ENCODE data around the gene SLC22A3. TPM values are rescaled to one million over a fixed set of nuclear protein-coding genes. Genes with fewer than 3 reads are reported as not detected.
A peak's percentile ranks its signal among the peaks of the same experiment; 100 is the strongest.

Gene SLC22A3
- polyA plus RNA-seq, 2 of the 4 experiments (the other 2 are of a cell fraction) = 44.9 to 57.4 TPM

DNA sequence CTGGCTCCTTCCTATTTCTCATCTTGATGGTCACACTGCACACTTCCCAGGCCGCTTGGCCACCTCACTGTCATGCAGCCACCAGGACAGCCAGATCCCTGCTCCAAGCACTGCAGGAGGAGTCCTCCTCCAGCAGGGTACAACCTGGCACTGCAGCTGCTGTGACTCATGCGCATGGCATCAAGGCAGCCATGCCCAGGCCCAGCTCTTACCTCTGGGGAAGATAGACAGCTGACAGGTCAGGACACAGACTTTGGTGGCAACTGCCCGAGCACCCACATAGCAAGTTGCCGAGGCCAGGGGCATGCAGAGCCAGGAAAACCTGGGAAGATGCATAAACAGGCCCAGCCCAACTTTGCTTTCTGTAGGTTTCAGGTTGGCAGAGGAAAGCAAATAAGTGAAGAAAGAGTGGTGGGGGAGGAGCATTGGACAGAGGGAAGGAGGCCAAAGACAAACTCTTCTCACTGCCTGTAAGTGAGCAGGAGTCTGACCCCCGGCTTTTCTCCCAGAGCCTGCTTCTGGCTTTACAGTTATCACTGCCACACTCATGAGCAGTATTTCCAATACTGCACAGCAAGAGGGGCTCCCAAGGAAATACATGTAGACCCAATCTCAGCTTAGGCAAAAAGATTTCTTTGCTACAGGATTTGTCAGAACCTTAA is 38.8 kb downstream of the SLC22A3 start:
- TF ChIP-seq, protein P1, sequence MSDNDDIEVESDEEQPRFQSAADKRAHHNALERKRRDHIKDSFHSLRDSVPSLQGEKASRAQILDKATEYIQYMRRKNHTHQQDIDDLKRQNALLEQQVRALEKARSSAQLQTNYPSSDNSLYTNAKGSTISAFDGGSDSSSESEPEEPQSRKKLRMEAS (IDR thresholded peaks at IDR 0.05) = peak; percentile 81
- TF ChIP-seq FOSL2 (IDR thresholded peaks at IDR 0.05) = peak; percentile 66; the same call in 1 of the 2 replicates
- peak; percentile 89 for TF ChIP-seq FOSL2 (CRISPR knock-in tag; IDR thresholded peaks at IDR 0.05)
- peak; percentile 44; the same call in 1 of the 2 replicates for TF ChIP-seq GATA3 (IDR thresholded peaks at IDR 0.05; ENCODE audit: borderline replicate concordance)
- peak in 1 of 2 experiments; percentile 50; a peak in 2 of 5 replicates for TF ChIP-seq JUN (IDR thresholded peaks at IDR 0.05)
- TF ChIP-seq HDAC2 (IDR thresholded peaks at IDR 0.05) = no peak
- peak in 1 of 2 experiments; percentile 6; a peak in 1 of 4 replicates for TF ChIP-seq CEBPB (IDR thresholded peaks at IDR 0.05)
- TF ChIP-seq, protein P2, sequence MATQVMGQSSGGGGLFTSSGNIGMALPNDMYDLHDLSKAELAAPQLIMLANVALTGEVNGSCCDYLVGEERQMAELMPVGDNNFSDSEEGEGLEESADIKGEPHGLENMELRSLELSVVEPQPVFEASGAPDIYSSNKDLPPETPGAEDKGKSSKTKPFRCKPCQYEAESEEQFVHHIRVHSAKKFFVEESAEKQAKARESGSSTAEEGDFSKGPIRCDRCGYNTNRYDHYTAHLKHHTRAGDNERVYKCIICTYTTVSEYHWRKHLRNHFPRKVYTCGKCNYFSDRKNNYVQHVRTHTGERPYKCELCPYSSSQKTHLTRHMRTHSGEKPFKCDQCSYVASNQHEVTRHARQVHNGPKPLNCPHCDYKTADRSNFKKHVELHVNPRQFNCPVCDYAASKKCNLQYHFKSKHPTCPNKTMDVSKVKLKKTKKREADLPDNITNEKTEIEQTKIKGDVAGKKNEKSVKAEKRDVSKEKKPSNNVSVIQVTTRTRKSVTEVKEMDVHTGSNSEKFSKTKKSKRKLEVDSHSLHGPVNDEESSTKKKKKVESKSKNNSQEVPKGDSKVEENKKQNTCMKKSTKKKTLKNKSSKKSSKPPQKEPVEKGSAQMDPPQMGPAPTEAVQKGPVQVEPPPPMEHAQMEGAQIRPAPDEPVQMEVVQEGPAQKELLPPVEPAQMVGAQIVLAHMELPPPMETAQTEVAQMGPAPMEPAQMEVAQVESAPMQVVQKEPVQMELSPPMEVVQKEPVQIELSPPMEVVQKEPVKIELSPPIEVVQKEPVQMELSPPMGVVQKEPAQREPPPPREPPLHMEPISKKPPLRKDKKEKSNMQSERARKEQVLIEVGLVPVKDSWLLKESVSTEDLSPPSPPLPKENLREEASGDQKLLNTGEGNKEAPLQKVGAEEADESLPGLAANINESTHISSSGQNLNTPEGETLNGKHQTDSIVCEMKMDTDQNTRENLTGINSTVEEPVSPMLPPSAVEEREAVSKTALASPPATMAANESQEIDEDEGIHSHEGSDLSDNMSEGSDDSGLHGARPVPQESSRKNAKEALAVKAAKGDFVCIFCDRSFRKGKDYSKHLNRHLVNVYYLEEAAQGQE (IDR thresholded peaks at IDR 0.05) = no peak
- peaks cover 72% of the 10 kb centered on the region for H3K4me1 ChIP-seq
- peaks cover 15% of the 10 kb centered on the region; the same call in 2 of the 3 replicates for H3K9me3 ChIP-seq
- H3K27ac ChIP-seq = peak overlapping the region; percentile 99 to 100
- DNase-seq (ENCODE audit: low read depth in 1 of 2, low spot score in 1 of 2) (peak; percentile 78 to 82), ATAC-seq (peak; percentile 83 to 86), FAIRE-seq (peak; percentile 65)
- peak overlapping the region; percentile 83 for H3K4me2 ChIP-seq
- ChIA-PET POLR2A (no interaction called here), CTCF (interaction anchor here (0.9 to 1.4 kb wide), 5 partner anchors 10 to 249 kb away, joined by 3 to 5 read pairs (median 3); no protein-coding TSS in a partner anchor)
- 7% methylated on average over 3 of the region's 5 CpGs for WGBS (ENCODE audit: missing lambda C conversion rate)
- H3K4me3 ChIP-seq = peak overlapping the region; percentile 26; the same call in 1 of the 3 replicates

DNA sequence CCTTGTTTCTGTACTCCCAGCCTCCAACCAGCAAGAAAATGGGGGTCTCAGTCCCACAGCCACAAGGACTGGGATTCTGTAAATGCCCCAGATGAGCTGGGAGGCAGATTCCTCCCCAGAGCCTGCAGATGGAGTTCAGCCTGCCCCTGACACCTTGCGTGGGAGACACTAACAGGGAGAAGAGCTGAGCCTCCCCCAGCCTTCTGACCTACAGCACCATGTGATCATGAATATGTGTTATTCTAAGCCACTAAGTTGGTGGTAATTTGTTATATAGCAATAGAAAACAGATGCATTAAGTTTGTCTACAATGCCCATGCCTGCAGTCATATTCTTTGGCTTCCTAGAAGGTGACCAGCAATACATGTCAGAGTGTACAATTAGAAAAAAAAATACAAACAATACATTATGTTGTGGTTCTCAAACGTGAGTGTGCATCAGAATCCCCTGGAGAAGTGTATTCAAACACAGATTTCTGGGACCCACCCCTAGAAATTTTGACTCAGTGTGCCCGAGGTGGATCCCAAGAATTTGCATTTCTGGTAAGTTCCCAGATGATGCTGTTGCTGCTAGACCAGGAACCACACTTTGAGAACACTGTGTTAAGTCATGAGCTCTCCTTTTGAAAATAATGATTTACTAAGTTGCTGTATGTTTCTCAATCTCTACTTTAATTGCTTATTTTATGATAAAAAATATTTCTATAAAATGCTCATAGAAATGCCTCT is 39.9 kb downstream of the SLC22A3 start:
- no peak for ATAC-seq
- no peak for FAIRE-seq

DNA sequence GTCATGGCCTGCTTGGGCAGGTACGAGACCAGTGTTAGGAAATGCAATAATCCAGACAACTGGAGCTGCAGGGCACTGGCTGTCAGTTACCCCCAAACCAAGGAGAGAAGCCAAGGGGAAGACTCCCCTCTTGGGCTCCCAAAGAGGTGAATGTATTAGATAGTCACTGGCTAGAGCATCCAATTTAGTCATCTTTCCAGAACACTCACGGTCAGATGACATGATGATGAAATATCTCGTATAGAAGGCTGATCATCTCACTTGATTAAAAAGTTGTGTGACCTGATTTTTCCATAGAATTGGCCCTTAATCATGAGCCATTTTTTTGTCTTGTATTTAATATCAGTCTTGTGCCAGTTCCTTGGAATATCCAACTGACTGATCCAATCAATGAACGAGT is 40.7 kb downstream of the SLC22A3 start:
- ATAC-seq (no peak), FAIRE-seq (no peak), DNase-seq (ENCODE audit: low read depth in 1 of 2, low spot score in 1 of 2) (no peak)
- 83% methylated on average over 4 of the region's 4 CpGs for WGBS (ENCODE audit: missing lambda C conversion rate)
- Histone ChIP-seq H3K4me2 (peak overlapping the region; percentile 83), H3K4me3 (no peak overlapping the region), H3K27ac (peak overlapping the region; percentile 99 to 100), H3K4me1 (peaks cover 89% of the 10 kb centered on the region), H3K9me3 (no peaks in the 10 kb centered on the region)
- CTCF ChIA-PET = no interaction called here
- no peak for TF ChIP-seq KDM5A (IDR thresholded peaks at IDR 0.05)
- no peak for TF ChIP-seq ESRRA (IDR thresholded peaks at IDR 0.05; ENCODE audit: borderline replicate concordance, low read length)
- no peak for TF ChIP-seq CHD4 (IDR thresholded peaks at IDR 0.05; ENCODE audit: borderline replicate concordance)
- TF ChIP-seq, protein P3, sequence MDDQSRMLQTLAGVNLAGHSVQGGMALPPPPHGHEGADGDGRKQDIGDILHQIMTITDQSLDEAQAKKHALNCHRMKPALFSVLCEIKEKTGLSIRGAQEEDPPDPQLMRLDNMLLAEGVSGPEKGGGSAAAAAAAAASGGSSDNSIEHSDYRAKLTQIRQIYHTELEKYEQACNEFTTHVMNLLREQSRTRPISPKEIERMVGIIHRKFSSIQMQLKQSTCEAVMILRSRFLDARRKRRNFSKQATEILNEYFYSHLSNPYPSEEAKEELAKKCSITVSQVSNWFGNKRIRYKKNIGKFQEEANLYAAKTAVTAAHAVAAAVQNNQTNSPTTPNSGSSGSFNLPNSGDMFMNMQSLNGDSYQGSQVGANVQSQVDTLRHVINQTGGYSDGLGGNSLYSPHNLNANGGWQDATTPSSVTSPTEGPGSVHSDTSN (IDR thresholded peaks at IDR 0.05) = no peak
- TF ChIP-seq TFCP2L1 (CRISPR knock-in tag; IDR thresholded peaks at IDR 0.05) = no peak
- TF ChIP-seq, protein P4, sequence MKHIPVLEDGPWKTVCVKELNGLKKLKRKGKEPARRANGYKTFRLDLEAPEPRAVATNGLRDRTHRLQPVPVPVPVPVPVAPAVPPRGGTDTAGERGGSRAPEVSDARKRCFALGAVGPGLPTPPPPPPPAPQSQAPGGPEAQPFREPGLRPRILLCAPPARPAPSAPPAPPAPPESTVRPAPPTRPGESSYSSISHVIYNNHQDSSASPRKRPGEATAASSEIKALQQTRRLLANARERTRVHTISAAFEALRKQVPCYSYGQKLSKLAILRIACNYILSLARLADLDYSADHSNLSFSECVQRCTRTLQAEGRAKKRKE (CRISPR knock-in tag; IDR thresholded peaks at IDR 0.05; ENCODE audit: low read depth) = no peak
- TF ChIP-seq BHLHE40 (IDR thresholded peaks at IDR 0.05; ENCODE audit: low read depth, low read length) = no peak
- TF ChIP-seq JUNB (IDR thresholded peaks at IDR 0.05) = no peak
- no peak for TF ChIP-seq EHMT2 (IDR thresholded peaks at IDR 0.05; ENCODE audit: low read depth)
- TF ChIP-seq CBX8 (IDR thresholded peaks at IDR 0.05) = no peak
- POLR2A ChIA-PET = no interaction called here

More for the DNA sequence above, 39.9 kb downstream of the SLC22A3 start:
- ChIA-PET CTCF (interaction anchor here (0.9 to 1.4 kb wide), 5 partner anchors 11 to 249 kb away, joined by 3 to 5 read pairs (median 3); no protein-coding TSS in a partner anchor), POLR2A (no interaction called here)
- WGBS (ENCODE audit: missing lambda C conversion rate) = 40% methylated on average over 3 of the region's 3 CpGs
- Histone ChIP-seq H3K9me3 (peaks cover 5% of the 10 kb centered on the region; the same call in 2 of the 3 replicates), H3K4me3 (no peak overlapping the region), H3K4me1 (peaks cover 83% of the 10 kb centered on the region), H3K27ac (peak overlapping the region; percentile 99 to 100), H3K4me2 (peak overlapping the region; percentile 83)
- DNase-seq (ENCODE audit: low read depth in 1 of 2, low spot score in 1 of 2) = no peak
- TF ChIP-seq RFX5 (IDR thresholded peaks at IDR 0.05) (no peak), ZC3H11A (IDR thresholded peaks at IDR 0.05) (no peak), CHD4 (IDR thresholded peaks at IDR 0.05; ENCODE audit: borderline replicate concordance) (no peak), BHLHE40 (IDR thresholded peaks at IDR 0.05; ENCODE audit: low read depth, low read length) (no peak)
